Trophoblast cell (in vitro differentiated cells and primary cell): ENCODE measurements around the gene THSD4.

Experiments
- DNase-seq, 2 donors: peaks; one replicate each; pipeline ENCODE4 v3.0.0-alpha.2; 2016
- H2AFZ ChIP-seq: 2 replicates; pipeline ENCODE4 v1.6.1; 2013; ENCODE audit warnings: low read length, moderate library complexity, mild to moderate bottlenecking; ENCODE audit not compliant: insufficient read depth, poor library complexity
- H2AK5ac ChIP-seq: 2 replicates; pipeline ENCODE4 v1.6.1; 2013; ENCODE audit warnings: mild to moderate bottlenecking, low read length
- H2BK120ac ChIP-seq: 2 replicates; pipeline ENCODE4 v1.6.1; 2013; ENCODE audit warnings: low read length, mild to moderate bottlenecking, moderate library complexity; ENCODE audit not compliant: insufficient read depth, poor library complexity
- H2BK12ac ChIP-seq: 2 replicates; pipeline ENCODE4 v1.6.1; 2013; ENCODE audit warnings: mild to moderate bottlenecking, low read length, moderate library complexity
- H2BK5ac ChIP-seq: 2 replicates; pipeline ENCODE4 v1.6.1; 2013; ENCODE audit warnings: low read length, low read depth, moderate library complexity, mild to moderate bottlenecking; ENCODE audit not compliant: poor library complexity
- H3K14ac ChIP-seq: 2 replicates; pipeline ENCODE4 v1.6.1; 2013; ENCODE audit warnings: mild to moderate bottlenecking, low read length
- H3K18ac ChIP-seq: 2 replicates; pipeline ENCODE4 v1.6.1; 2013; ENCODE audit warnings: mild to moderate bottlenecking, low read length
- H3K23ac ChIP-seq: 2 replicates; pipeline ENCODE4 v1.6.1; 2013; ENCODE audit warnings: low read length
- H3K27ac ChIP-seq: 2 replicates; pipeline ENCODE4 v1.5.1; 2013; ENCODE audit warnings: low read depth, mild to moderate bottlenecking, inconsistent platforms, low read length, moderate library complexity
- H3K27me3 ChIP-seq: 2 replicates; pipeline ENCODE4 v1.6.1; 2013; ENCODE audit warnings: inconsistent platforms, mild to moderate bottlenecking, low read length, moderate library complexity; ENCODE audit not compliant: insufficient read depth
- H3K36me3 ChIP-seq, 2 experiments: 1 replicate in 1 of 2; 2 replicates in 1 of 2; pipeline ENCODE4 v1.6.1; 2013; ENCODE audit warnings: low read length in 2 of 2, mild to moderate bottlenecking in 2 of 2, moderate library complexity in 1 of 2; ENCODE audit not compliant: insufficient read depth in 2 of 2, control insufficient read depth in 1 of 2
- H3K4ac ChIP-seq: 2 replicates; pipeline ENCODE4 v1.6.1; 2013; ENCODE audit warnings: low read depth, mild to moderate bottlenecking, low read length, moderate library complexity
- H3K4me1 ChIP-seq, 2 experiments: 1 replicate in 1 of 2; 2 replicates in 1 of 2; pipeline ENCODE4 v1.6.1; 2013; ENCODE audit warnings: low read length in 2 of 2, mild to moderate bottlenecking in 2 of 2, moderate library complexity in 1 of 2; ENCODE audit not compliant: insufficient read depth in 2 of 2, control insufficient read depth in 1 of 2
- H3K4me2 ChIP-seq: 2 replicates; pipeline ENCODE4 v1.6.1; 2013; ENCODE audit warnings: inconsistent platforms, mild to moderate bottlenecking, low read length, moderate library complexity
- H3K4me3 ChIP-seq: 2 replicates; pipeline ENCODE4 v1.5.1; 2013; ENCODE audit warnings: mild to moderate bottlenecking, low read depth, low read length, inconsistent platforms
- H3K79me1 ChIP-seq: one replicate; pipeline ENCODE4 v1.6.1; 2013; ENCODE audit warnings: low read length
- H3K79me2 ChIP-seq: 2 replicates; pipeline ENCODE4 v1.6.1; 2013; ENCODE audit warnings: low read length, mild to moderate bottlenecking; ENCODE audit not compliant: control insufficient read depth, insufficient read depth, poor library complexity
- H3K9ac ChIP-seq: 2 replicates; pipeline ENCODE4 v1.6.1; 2013; ENCODE audit warnings: mild to moderate bottlenecking, low read length
- H3K9me3 ChIP-seq: 2 replicates; pipeline ENCODE4 v1.6.1; 2013; ENCODE audit warnings: low read depth, mild to moderate bottlenecking, control low read depth, inconsistent platforms, low read length; ENCODE audit not compliant: insufficient read depth
- H4K12ac ChIP-seq: 2 replicates; pipeline ENCODE4 v1.6.1; 2013; ENCODE audit warnings: low read depth, mild to moderate bottlenecking, low read length, moderate library complexity
- H4K8ac ChIP-seq: 2 replicates; pipeline ENCODE4 v1.6.1; 2013; ENCODE audit warnings: low read depth, mild to moderate bottlenecking, low read length, moderate library complexity
- H4K91ac ChIP-seq: one replicate; pipeline ENCODE4 v1.6.1; 2013; ENCODE audit warnings: low read depth, mild to moderate bottlenecking, low read length, moderate library complexity
- WGBS: extraction: QIAGEN DNeasy Blood & Tissue Kit; methylation state at CpG from one replicate; pipeline ENCODE4 v1.1.7; 2013; ENCODE audit warnings: missing lambda C conversion rate; ENCODE audit not compliant: insufficient read length, insufficient coverage; ENCODE audit errors: extremely low coverage; 5-methylcytosine and 5-hydroxymethylcytosine counted together

THSD4 gene

DNA sequence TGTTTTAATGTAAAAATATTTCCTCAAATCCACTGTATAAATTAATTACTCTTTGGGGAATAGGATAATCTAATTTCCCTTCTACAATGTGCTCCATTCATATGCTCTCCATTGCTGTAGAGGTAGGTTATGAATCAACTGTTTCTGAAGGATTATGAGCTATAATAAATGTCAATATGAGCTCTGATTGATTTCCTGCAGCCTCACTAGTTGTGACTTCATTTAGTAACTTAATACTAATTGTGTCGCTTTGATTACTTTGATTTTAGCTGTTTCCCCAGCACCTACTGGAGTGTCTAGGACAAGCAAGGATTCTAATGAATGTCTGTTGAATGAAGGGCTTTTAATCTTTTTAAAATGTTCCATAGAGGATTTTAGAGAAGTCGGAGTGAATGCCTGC, 458.3 kb downstream of the THSD4 start:
- Histone ChIP-seq H3K36me3 (no peaks in the 10 kb centered on the region), H2BK12ac (no peak overlapping the region), H3K4me3 (no peak overlapping the region), H3K14ac (no peak overlapping the region), H2AK5ac (no peak overlapping the region), H3K9me3 (peaks cover 2% of the 10 kb centered on the region), H3K27me3 (no peaks in the 10 kb centered on the region), H4K91ac (no peak overlapping the region), H3K27ac (no peak overlapping the region), H2BK120ac (no peak overlapping the region), H3K79me1 (no peaks in the 10 kb centered on the region), H2BK5ac (no peak overlapping the region), H2AFZ (no peak overlapping the region), H3K4ac (no peak overlapping the region), H3K9ac (no peak overlapping the region), H4K8ac (no peak overlapping the region), H3K4me2 (no peak overlapping the region), H3K18ac (no peak overlapping the region), H3K4me1 (no peaks in the 10 kb centered on the region), H3K79me2 (no peaks in the 10 kb centered on the region), H4K12ac (no peak overlapping the region), H3K23ac (no peak overlapping the region)
- no peak for DNase-seq
- no CpG with 5 or more reads among the region's 2 CpGs for WGBS

DNA sequence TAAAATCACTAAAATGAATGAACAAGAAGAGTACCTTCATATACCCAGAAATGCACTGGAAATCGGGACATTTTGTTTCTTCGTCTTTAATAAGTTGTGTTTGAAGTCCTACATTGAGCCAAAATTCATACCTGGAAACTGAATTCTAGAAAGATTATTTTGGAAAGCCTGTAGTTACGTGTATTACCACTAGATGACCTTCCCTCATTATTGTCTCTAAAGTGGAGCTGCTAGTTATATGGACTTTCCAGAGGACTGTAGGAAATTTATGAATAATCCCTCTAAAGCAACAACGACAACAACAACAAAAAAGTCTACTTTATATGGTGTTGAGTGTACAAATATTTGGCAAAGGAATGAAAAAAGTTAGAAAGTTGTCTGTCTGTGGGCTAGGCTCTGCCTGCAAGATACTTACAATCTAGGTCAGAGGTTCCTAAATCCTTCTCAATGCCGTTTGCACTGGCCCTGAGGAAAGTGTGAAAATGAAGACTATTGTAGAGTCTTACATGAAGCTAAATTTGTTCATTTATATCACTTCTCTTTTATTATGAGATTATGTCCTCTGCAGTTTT, 460.3 kb downstream of the THSD4 start:
- no peak overlapping the region for H3K23ac ChIP-seq
- H3K4ac ChIP-seq: no peak overlapping the region
- H4K12ac ChIP-seq: no peak overlapping the region
- no CpG with 5 or more reads among the region's 5 CpGs for WGBS
- H4K8ac ChIP-seq: no peak overlapping the region
- no peak overlapping the region for H2BK5ac ChIP-seq
- H2BK12ac ChIP-seq: no peak overlapping the region
- peak in 1 of 2 donors; percentile 52 for DNase-seq
- no peaks in the 10 kb centered on the region for H3K36me3 ChIP-seq
- no peak overlapping the region for H3K14ac ChIP-seq
- no peak overlapping the region for H2AK5ac ChIP-seq
- H3K9ac ChIP-seq: no peak overlapping the region
- no peak overlapping the region for H2AFZ ChIP-seq
- no peaks in the 10 kb centered on the region for H3K79me2 ChIP-seq
- H3K4me1 ChIP-seq: no peaks in the 10 kb centered on the region
- no peak overlapping the region for H3K18ac ChIP-seq
- H3K79me1 ChIP-seq: no peaks in the 10 kb centered on the region
- H2BK120ac ChIP-seq: no peak overlapping the region
- H4K91ac ChIP-seq: no peak overlapping the region
- no peak overlapping the region for H3K4me2 ChIP-seq
- H3K9me3 ChIP-seq: peaks cover 2% of the 10 kb centered on the region
- H3K27me3 ChIP-seq: no peaks in the 10 kb centered on the region
- no peak overlapping the region for H3K27ac ChIP-seq
- H3K4me3 ChIP-seq: no peak overlapping the region

DNA sequence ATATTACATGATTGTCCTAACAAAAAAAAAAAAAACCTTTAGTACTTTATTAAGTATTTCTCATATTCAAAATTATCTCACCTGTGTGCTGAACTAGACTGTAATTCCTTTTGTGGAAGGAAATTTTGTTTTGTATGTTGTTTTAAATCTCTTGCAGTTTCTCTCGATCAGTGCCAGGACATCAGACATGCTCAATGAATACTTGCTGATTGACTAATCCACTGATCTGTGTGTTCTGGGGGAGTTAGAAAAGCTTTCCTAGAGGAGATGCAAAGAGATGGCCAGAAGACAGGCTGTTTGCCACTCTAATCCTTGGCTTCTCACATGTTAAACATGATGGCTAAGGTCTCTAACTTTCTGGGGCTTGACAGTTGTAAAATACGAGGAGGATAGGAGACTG, 461.8 kb downstream of the THSD4 start:
- H3K27ac ChIP-seq: no peak overlapping the region
- H4K8ac ChIP-seq: no peak overlapping the region
- H3K27me3 ChIP-seq: no peaks in the 10 kb centered on the region
- no peaks in the 10 kb centered on the region for H3K79me1 ChIP-seq
- H3K9me3 ChIP-seq: no peaks in the 10 kb centered on the region
- H3K23ac ChIP-seq: no peak overlapping the region
- H3K9ac ChIP-seq: no peak overlapping the region
- H3K4me2 ChIP-seq: no peak overlapping the region
- DNase-seq: no peak
- H3K14ac ChIP-seq: no peak overlapping the region
- no peak overlapping the region for H2AK5ac ChIP-seq
- no peak overlapping the region for H2BK12ac ChIP-seq
- H2AFZ ChIP-seq: no peak overlapping the region
- no peaks in the 10 kb centered on the region for H3K36me3 ChIP-seq
- H3K18ac ChIP-seq: no peak overlapping the region
- no peak overlapping the region for H3K4me3 ChIP-seq
- H2BK120ac ChIP-seq: no peak overlapping the region
- no peaks in the 10 kb centered on the region for H3K79me2 ChIP-seq
- H2BK5ac ChIP-seq: no peak overlapping the region
- no CpG with 5 or more reads among the region's 2 CpGs for WGBS
- no peaks in the 10 kb centered on the region for H3K4me1 ChIP-seq
- no peak overlapping the region for H4K91ac ChIP-seq
- H3K4ac ChIP-seq: no peak overlapping the region
- no peak overlapping the region for H4K12ac ChIP-seq

DNA sequence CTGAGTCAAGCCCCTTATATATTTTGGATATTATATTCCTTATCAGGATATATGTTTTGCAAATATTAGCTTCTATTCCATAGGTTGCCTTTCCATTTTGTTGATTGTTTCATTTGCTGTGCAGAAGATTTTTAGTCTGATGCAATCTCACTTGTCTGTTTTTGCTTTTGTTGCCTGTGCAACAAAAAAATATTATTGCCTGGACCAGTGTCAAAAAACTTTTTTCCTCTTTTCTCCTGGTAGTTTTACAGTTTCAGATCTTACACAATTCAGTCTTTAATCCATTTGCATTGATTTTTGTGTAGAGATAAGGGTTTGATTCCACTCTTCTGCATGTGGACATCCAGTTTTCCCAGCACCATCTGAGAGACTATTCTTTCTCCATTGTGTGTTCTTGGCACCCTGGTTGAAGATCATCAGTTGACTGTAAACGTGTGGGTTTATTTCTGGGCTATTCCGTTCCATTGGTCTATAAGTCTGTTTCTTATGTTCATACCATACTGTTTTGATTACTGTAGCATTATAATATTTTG, 466.2 kb downstream of the THSD4 start:
- DNase-seq: no peak
- no peak overlapping the region for H3K4me3 ChIP-seq

More for the DNA sequence above, 466.2 kb downstream of the THSD4 start:
- Histone ChIP-seq H3K4me1 (no peaks in the 10 kb centered on the region), H3K4ac (no peak overlapping the region), H3K79me1 (no peaks in the 10 kb centered on the region), H2BK5ac (no peak overlapping the region), H3K14ac (no peak overlapping the region), H3K9ac (no peak overlapping the region), H4K12ac (no peak overlapping the region), H3K27ac (no peak overlapping the region), H3K4me2 (no peak overlapping the region), H3K27me3 (no peaks in the 10 kb centered on the region), H2BK120ac (no peak overlapping the region), H3K79me2 (no peaks in the 10 kb centered on the region), H3K23ac (no peak overlapping the region), H2BK12ac (no peak overlapping the region), H3K36me3 (no peaks in the 10 kb centered on the region), H3K18ac (no peak overlapping the region), H4K91ac (no peak overlapping the region), H2AK5ac (no peak overlapping the region), H4K8ac (no peak overlapping the region), H3K9me3 (no peaks in the 10 kb centered on the region), H2AFZ (no peak overlapping the region)
- WGBS: no CpG with 5 or more reads among the region's 2 CpGs
